Right lobe of liver (tissue), 4 donors: ENCODE results near the gene TMEM81.

Experiments
- POLR2A ChIP-seq: fragments of 450-650 bp; IDR thresholded peaks from one replicate; pipeline ENCODE4 v1.6.1; 2017; ENCODE audit warnings: antibody characterized with exemption, mild to moderate bottlenecking
- TF ChIP-seq, protein P1 (sequence below), 4 donors: fragments of 200-600 bp in 3 of 4; fragments of 450-650 bp in 1 of 4; IDR thresholded peaks; one replicate each; pipeline versions ENCODE4 v1.5.1 to v1.8.0; 2016 to 2022; ENCODE audit warnings: antibody characterized with exemption in 4 of 4, mild to moderate bottlenecking in 2 of 4
- donor health status: DM: no; HTN: no; CAD: no.
- donor health status: DM: no; HTN: no; CAD: no.
- donor health status: DM: no; HTN: yes; CAD: no.

DNA sequence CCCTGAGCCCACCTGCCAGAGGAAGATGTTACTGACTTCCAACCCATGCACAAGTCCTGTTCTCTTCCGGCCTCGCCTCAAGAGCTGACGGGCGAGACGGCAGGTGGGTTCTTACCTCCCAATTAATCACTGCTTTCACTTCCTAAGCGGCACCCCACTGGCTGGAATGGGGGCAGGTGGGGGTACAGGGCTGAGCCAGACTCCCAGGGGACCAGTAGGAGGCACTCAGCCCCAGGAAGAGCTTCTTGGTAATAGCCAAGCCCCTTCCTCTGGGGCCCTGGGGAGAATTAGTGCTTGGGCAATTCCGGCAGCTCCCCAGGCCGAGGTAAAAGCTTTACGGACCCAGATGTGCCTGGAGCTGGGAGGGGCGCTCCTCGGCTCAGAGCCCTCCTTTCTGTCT is 31.6 kb downstream of the TMEM81 start:
- TF ChIP-seq, protein P1, sequence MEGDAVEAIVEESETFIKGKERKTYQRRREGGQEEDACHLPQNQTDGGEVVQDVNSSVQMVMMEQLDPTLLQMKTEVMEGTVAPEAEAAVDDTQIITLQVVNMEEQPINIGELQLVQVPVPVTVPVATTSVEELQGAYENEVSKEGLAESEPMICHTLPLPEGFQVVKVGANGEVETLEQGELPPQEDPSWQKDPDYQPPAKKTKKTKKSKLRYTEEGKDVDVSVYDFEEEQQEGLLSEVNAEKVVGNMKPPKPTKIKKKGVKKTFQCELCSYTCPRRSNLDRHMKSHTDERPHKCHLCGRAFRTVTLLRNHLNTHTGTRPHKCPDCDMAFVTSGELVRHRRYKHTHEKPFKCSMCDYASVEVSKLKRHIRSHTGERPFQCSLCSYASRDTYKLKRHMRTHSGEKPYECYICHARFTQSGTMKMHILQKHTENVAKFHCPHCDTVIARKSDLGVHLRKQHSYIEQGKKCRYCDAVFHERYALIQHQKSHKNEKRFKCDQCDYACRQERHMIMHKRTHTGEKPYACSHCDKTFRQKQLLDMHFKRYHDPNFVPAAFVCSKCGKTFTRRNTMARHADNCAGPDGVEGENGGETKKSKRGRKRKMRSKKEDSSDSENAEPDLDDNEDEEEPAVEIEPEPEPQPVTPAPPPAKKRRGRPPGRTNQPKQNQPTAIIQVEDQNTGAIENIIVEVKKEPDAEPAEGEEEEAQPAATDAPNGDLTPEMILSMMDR (IDR thresholded peaks at IDR 0.05) = no peak
- no peak for TF ChIP-seq POLR2A
